ENCODE data around the gene EXOSC5. TPM values are rescaled to one million over a fixed set of nuclear protein-coding genes. Genes with fewer than 3 reads are reported as not detected.

The EXOSC5 gene
- total and polyA plus RNA-seq, 7 donors: 6.6 to 32.7 (median 15.6) TPM

DNA sequence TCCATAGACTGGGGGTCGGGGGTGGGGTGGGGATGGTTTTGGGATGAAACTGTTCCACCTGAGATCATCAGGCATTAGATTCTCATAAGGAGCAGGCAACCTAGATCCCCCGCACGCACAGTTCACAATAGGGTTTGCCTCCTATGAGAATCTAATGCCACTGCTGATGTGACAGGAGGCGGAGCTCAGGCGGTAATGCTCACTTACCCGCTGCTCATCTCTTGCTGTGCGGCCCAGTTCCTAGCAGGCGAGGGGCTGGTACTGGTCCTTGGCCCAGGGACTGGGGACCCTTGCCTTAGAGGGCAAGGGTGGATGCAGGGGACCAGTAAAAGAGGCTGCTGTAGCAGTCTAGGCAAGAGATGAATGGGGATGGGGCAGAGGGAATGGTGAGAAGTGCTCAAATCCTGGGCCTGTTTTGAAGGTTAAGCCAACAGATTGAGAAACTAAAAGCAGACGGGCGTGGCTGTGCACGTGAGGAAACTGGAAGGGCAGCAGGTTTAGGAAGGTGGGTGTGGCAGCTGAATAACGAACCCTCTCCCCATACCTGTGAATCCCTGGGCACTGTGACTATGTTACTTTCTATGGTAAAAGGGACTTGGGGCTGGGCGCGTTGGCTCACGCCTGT lies 44.3 kb upstream of the EXOSC5 start:
- Histone ChIP-seq H3K9me3 (no peaks in the 10 kb centered on the region), H3K27ac (no peak overlapping the region), H3K4me3 (no peak overlapping the region), H3K4me1 (peaks cover 0 to 18% (median 11%) of the 10 kb centered on the region in 4 donors), H3K36me3 (peaks cover 0 to 17% (median 0%) of the 10 kb centered on the region in 4 donors), H3K27me3 (peaks cover 0 to 28% (median 0%) of the 10 kb centered on the region in 3 donors)
- TF ChIP-seq, protein P1, sequence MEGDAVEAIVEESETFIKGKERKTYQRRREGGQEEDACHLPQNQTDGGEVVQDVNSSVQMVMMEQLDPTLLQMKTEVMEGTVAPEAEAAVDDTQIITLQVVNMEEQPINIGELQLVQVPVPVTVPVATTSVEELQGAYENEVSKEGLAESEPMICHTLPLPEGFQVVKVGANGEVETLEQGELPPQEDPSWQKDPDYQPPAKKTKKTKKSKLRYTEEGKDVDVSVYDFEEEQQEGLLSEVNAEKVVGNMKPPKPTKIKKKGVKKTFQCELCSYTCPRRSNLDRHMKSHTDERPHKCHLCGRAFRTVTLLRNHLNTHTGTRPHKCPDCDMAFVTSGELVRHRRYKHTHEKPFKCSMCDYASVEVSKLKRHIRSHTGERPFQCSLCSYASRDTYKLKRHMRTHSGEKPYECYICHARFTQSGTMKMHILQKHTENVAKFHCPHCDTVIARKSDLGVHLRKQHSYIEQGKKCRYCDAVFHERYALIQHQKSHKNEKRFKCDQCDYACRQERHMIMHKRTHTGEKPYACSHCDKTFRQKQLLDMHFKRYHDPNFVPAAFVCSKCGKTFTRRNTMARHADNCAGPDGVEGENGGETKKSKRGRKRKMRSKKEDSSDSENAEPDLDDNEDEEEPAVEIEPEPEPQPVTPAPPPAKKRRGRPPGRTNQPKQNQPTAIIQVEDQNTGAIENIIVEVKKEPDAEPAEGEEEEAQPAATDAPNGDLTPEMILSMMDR (IDR thresholded peaks at IDR 0.05): no peak
- TF ChIP-seq EP300 (IDR thresholded peaks at IDR 0.05): no peak
- no peak for TF ChIP-seq POLR2A (IDR thresholded peaks at IDR 0.05)
- TF ChIP-seq POLR2AphosphoS5 (IDR thresholded peaks at IDR 0.05): no peak
- DNase-seq: no peak
- 70 to 87% methylated on average over 15 of the region's 15 CpGs for WGBS, 2 donors
- intact Hi-C loops (cut with DNase I): no loop called here

- WGBS, 2 donors: 0% methylated on average over 40 of the region's 40 CpGs
- Histone ChIP-seq H3K27me3 (peaks cover 0 to 19% (median 0%) of the 10 kb centered on the region in 3 donors), H3K4me3 (peak within 1 kb of the TSS; percentile 64 to 78 (median 74)), H3K4me1 (peaks cover 0 to 18% (median 11%) of the 10 kb centered on the region in 4 donors), H3K27ac (peak within 1 kb of the TSS; percentile 89 to 98 (median 94)), H3K9me3 (no peaks in the 10 kb centered on the region), H3K36me3 (peaks cover 0 to 23% (median 0%) of the 10 kb centered on the region in 4 donors)
- TF ChIP-seq POLR2AphosphoS5 (IDR thresholded peaks at IDR 0.05) (peak; percentile 68 to 89 (median 83)), POLR2A (IDR thresholded peaks at IDR 0.05) (peak; percentile 74 to 78), EP300 (IDR thresholded peaks at IDR 0.05) (no peak)
- TF ChIP-seq, protein P1 (IDR thresholded peaks at IDR 0.05): peak in 2 of 4 experiments; percentile 19 to 39
- intact Hi-C loops (cut with DNase I): loop anchor here (1.0 kb wide), 1 partner anchor 42 kb away; the partner anchor contains the start of genes BCKDHA and EXOSC5
- peak; percentile 99 for DNase-seq
These were observed 42.5 kb upstream of the EXOSC5 start, which contains the start of gene DMAC2 for GRCh38 chr19:41439441-41440222. Gene DMAC2 (minus strand): TSS chr19:41439912. CDS start chr19:41439899, 13 bp downstream.

DNA sequence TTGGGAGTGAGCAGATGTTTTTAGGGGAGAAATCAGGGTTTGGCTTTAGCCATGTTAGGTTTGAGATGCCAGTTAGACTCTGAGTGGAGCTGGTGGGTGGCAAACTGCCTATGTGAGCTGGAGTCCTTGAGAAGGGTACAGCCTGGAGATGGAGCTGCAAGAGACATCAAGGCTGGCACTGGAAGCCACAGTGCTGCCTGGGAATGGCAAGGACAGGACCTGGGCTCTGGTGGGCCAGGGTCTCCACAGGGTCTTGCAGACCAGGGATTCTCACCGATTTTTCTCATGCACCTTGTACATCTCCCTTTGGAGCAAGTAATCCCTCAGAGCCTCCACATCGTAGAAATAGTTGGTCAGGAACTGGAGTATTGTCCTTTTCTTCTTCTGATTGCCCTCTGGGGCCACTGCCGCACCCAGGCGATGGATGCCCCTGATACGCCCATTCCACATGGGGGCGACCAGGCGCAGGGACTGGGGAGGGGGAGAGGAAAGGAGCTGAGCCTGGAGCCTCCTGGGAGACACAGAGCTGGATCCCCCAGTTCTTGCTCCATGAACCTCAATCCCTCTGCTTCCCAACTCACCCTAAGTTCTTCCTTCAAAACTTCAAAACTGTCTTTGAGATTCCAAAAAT lies 40.9 kb upstream of the EXOSC5 start:
- H3K9me3 ChIP-seq: no peaks in the 10 kb centered on the region
- TF ChIP-seq, protein P1 (IDR thresholded peaks at IDR 0.05): no peak
- TF ChIP-seq POLR2A (IDR thresholded peaks at IDR 0.05) (no peak), POLR2AphosphoS5 (IDR thresholded peaks at IDR 0.05) (no peak), EP300 (IDR thresholded peaks at IDR 0.05) (no peak)
- peak; percentile 38 for DNase-seq
- H3K4me1 ChIP-seq: peaks cover 0 to 18% (median 11%) of the 10 kb centered on the region in 4 donors
- WGBS, 2 donors: 94 to 99% methylated on average over 7 of the region's 7 CpGs
- H3K4me3 ChIP-seq: no peak overlapping the region
- intact Hi-C loops (cut with DNase I): no loop called here
- peaks cover 0 to 13% (median 0%) of the 10 kb centered on the region in 3 donors for H3K27me3 ChIP-seq
- no peak overlapping the region for H3K27ac ChIP-seq
- peaks cover 0 to 30% (median 2%) of the 10 kb centered on the region in 4 donors for H3K36me3 ChIP-seq

- intact Hi-C loops (cut with DNase I): no loop called here
These were observed 39.5 kb upstream of the EXOSC5 start for GRCh38 chr19:41436674-41436951.

More at GRCh38 chr19:41436674-41436951, 39.5 kb upstream of the EXOSC5 start:
- Histone ChIP-seq H3K9me3 (no peaks in the 10 kb centered on the region), H3K27ac (no peak overlapping the region), H3K4me3 (no peak overlapping the region), H3K36me3 (peaks cover 0 to 44% (median 13%) of the 10 kb centered on the region in 4 donors), H3K27me3 (peaks cover 0 to 4% (median 0%) of the 10 kb centered on the region in 3 donors), H3K4me1 (peaks cover 0 to 18% (median 11%) of the 10 kb centered on the region in 4 donors)
- DNase-seq: no peak
- no peak for TF ChIP-seq POLR2A (IDR thresholded peaks at IDR 0.05)
- TF ChIP-seq, protein P1 (IDR thresholded peaks at IDR 0.05): no peak
- TF ChIP-seq POLR2AphosphoS5 (IDR thresholded peaks at IDR 0.05): no peak
- TF ChIP-seq EP300 (IDR thresholded peaks at IDR 0.05): no peak

All from sigmoid colon (tissue), 7 donors.